HUES64 (cell line): ENCODE data around the gene JTB.
A peak's percentile ranks its signal among the peaks of the same experiment; 100 is the strongest.

Source experiments
- H3K27ac ChIP-seq: 2 replicates; pipeline ENCODE4 v1.7.0; 2013; ENCODE audit warnings: low read depth, low read length, inconsistent platforms
- H3K27me3 ChIP-seq: 2 replicates; pipeline ENCODE4 v1.6.1; 2013; ENCODE audit warnings: mild to moderate bottlenecking, low read length; ENCODE audit not compliant: insufficient read depth
- H3K36me3 ChIP-seq: 2 replicates; pipeline ENCODE4 v1.6.1; 2013; ENCODE audit warnings: mild to moderate bottlenecking, low read length; ENCODE audit not compliant: insufficient read depth
- H3K4me1 ChIP-seq: 2 replicates; pipeline ENCODE4 v1.6.1; 2013; ENCODE audit warnings: mild to moderate bottlenecking, low read length, moderate library complexity; ENCODE audit not compliant: insufficient read depth
- H3K4me3 ChIP-seq: 2 replicates; pipeline ENCODE4 v1.5.1; 2013; ENCODE audit warnings: mild to moderate bottlenecking, low read length, moderate library complexity
- H3K9ac ChIP-seq: 2 replicates; pipeline ENCODE4 v1.6.1; 2013; ENCODE audit warnings: mild to moderate bottlenecking, low read depth, low read length
- H3K9me3 ChIP-seq: 2 replicates; pipeline ENCODE4 v1.6.1; 2013; ENCODE audit warnings: low read depth, low read length; ENCODE audit not compliant: insufficient read depth
- WGBS: fragments of 150-250, 120-280 bp; methylation state at CpG from one replicate; pipeline ENCODE4 v1.1.7; 2013; ENCODE audit warnings: missing lambda C conversion rate; 5-methylcytosine and 5-hydroxymethylcytosine counted together

Gene JTB

GRCh38 chr1:153976819-153977249, 640 bp downstream of the JTB start:
- H3K27me3 ChIP-seq, result no peaks in the 10 kb centered on the region
- H3K27ac ChIP-seq, result peak overlapping the region; percentile 86
- under 1% methylated on average over 14 of the region's 16 CpGs for WGBS
- H3K9me3 ChIP-seq, result no peaks in the 10 kb centered on the region
- H3K4me1 ChIP-seq, result peaks cover 3% of the 10 kb centered on the region; the same call in 1 of the 2 replicates
- H3K9ac ChIP-seq, result peak overlapping the region; percentile 86
- H3K4me3 ChIP-seq, result peak overlapping the region; percentile 85
- peaks cover 56% of the 10 kb centered on the region for H3K36me3 ChIP-seq

GRCh38 chr1:153973525-153973924, 3.9 kb downstream of the JTB start:
- Histone ChIP-seq H3K9ac (no peak overlapping the region), H3K27me3 (no peaks in the 10 kb centered on the region), H3K4me1 (peaks cover 3% of the 10 kb centered on the region; the same call in 1 of the 2 replicates), H3K36me3 (peaks cover 27% of the 10 kb centered on the region), H3K9me3 (no peaks in the 10 kb centered on the region), H3K27ac (no peak overlapping the region), H3K4me3 (no peak overlapping the region)
- WGBS, result 89% methylated on average over 7 of the region's 7 CpGs

- H3K9ac ChIP-seq, result no peak overlapping the region
- peaks cover 3% of the 10 kb centered on the region; the same call in 1 of the 2 replicates for H3K4me1 ChIP-seq
- H3K9me3 ChIP-seq, result no peaks in the 10 kb centered on the region
- H3K4me3 ChIP-seq, result no peak overlapping the region
- no peaks in the 10 kb centered on the region for H3K27me3 ChIP-seq
- H3K36me3 ChIP-seq, result peaks cover 26% of the 10 kb centered on the region
- 95% methylated on average over 3 of the region's 3 CpGs for WGBS
- H3K27ac ChIP-seq, result no peak overlapping the region
Measured at GRCh38 chr1:153973071-153973470, 4.4 kb downstream of the JTB start.

GRCh38 chr1:153970346-153970745, 7.1 kb downstream of the JTB start:
- Histone ChIP-seq H3K27me3 (no peaks in the 10 kb centered on the region), H3K4me3 (no peak overlapping the region), H3K4me1 (no peaks in the 10 kb centered on the region), H3K9me3 (no peaks in the 10 kb centered on the region), H3K36me3 (peaks cover 19% of the 10 kb centered on the region), H3K27ac (no peak overlapping the region), H3K9ac (no peak overlapping the region)
- WGBS, result 95% methylated on average over 2 of the region's 2 CpGs

GRCh38 chr1:153968972-153969371, 8.5 kb downstream of the JTB start:
- Histone ChIP-seq H3K36me3 (peaks cover 8% of the 10 kb centered on the region), H3K27me3 (no peaks in the 10 kb centered on the region), H3K27ac (no peak overlapping the region), H3K4me1 (no peaks in the 10 kb centered on the region), H3K4me3 (no peak overlapping the region; the same call in 1 of the 2 replicates), H3K9ac (no peak overlapping the region), H3K9me3 (no peaks in the 10 kb centered on the region)
- 86% methylated on average over 2 of the region's 2 CpGs for WGBS

- no peaks in the 10 kb centered on the region for H3K27me3 ChIP-seq
- no peaks in the 10 kb centered on the region for H3K4me1 ChIP-seq
- H3K9ac ChIP-seq, result peak overlapping the region; percentile 86
- 59% methylated on average over 13 of the region's 13 CpGs for WGBS
- H3K9me3 ChIP-seq, result no peaks in the 10 kb centered on the region
- peak overlapping the region; percentile 76 for H3K4me3 ChIP-seq
- no peak overlapping the region for H3K27ac ChIP-seq
- peaks cover 3% of the 10 kb centered on the region; the same call in 1 of the 2 replicates for H3K36me3 ChIP-seq
Measured at GRCh38 chr1:153968408-153968807, 9.1 kb downstream of the JTB start.

GRCh38 chr1:153968000-153968363, 9.5 kb downstream of the JTB start:
- H3K27ac ChIP-seq, result peak overlapping the region; percentile 91
- H3K9ac ChIP-seq, result peak overlapping the region; percentile 86
- no peaks in the 10 kb centered on the region for H3K27me3 ChIP-seq
- no peaks in the 10 kb centered on the region for H3K9me3 ChIP-seq
- peak overlapping the region; percentile 76 for H3K4me3 ChIP-seq
- no peaks in the 10 kb centered on the region for H3K4me1 ChIP-seq
- 15% methylated on average over 8 of the region's 8 CpGs for WGBS
- H3K36me3 ChIP-seq, result peaks cover 3% of the 10 kb centered on the region; the same call in 1 of the 2 replicates

GRCh38 chr1:153967107-153967999, 10.1 kb downstream of the JTB start, which contains the start of gene CREB3L4:
TSS of gene CREB3L4 (plus strand) at chr1:153967902. CDS start at chr1:153968526, 624 bp downstream.
- Histone ChIP-seq H3K27me3 (no peaks in the 10 kb centered on the region), H3K4me3 (peak within 1 kb of the TSS; percentile 76), H3K27ac (peak within 1 kb of the TSS; percentile 91), H3K9me3 (no peaks in the 10 kb centered on the region), H3K36me3 (no peaks in the 10 kb centered on the region), H3K9ac (peak within 1 kb of the TSS; percentile 86), H3K4me1 (no peaks in the 10 kb centered on the region)
- WGBS, result under 1% methylated on average over 60 of the region's 60 CpGs

GRCh38 chr1:153963850-153964331, 13.6 kb downstream of the JTB start:
- Histone ChIP-seq H3K4me3 (peak overlapping the region; percentile 94), H3K27me3 (no peaks in the 10 kb centered on the region), H3K9ac (peak overlapping the region; percentile 91), H3K9me3 (no peaks in the 10 kb centered on the region), H3K36me3 (peaks cover 27% of the 10 kb centered on the region), H3K4me1 (peaks cover 9% of the 10 kb centered on the region), H3K27ac (peak overlapping the region; percentile 100)
- WGBS, result under 1% methylated on average over 22 of the region's 22 CpGs

GRCh38 chr1:153963030-153963849, 14.2 kb downstream of the JTB start, which contains the start of gene SLC39A1:
TSS of gene SLC39A1 (minus strand) at chr1:153963537. CDS start at chr1:153962715, 822 bp downstream.
- peak within 1 kb of the TSS; percentile 93 for H3K9ac ChIP-seq
- no peaks in the 10 kb centered on the region for H3K27me3 ChIP-seq
- WGBS, result 1% methylated on average over 54 of the region's 54 CpGs

More at GRCh38 chr1:153963030-153963849, 14.2 kb downstream of the JTB start, which contains the start of gene SLC39A1:
- Histone ChIP-seq H3K36me3 (peaks cover 27% of the 10 kb centered on the region), H3K4me3 (peak within 1 kb of the TSS; percentile 94), H3K9me3 (no peaks in the 10 kb centered on the region), H3K4me1 (peaks cover 9% of the 10 kb centered on the region), H3K27ac (peak within 1 kb of the TSS; percentile 100)
